Loucy (cell line): Measurements from ENCODE around the gene MEF2B.

Experiments
- EZH2phosphoT487 ChIP-seq: fragments of 200-600 bp; IDR thresholded peaks from 2 replicates; pipeline ENCODE4 v1.6.1; 2018; ENCODE audit warnings: antibody characterized with exemption, mild to moderate bottlenecking, moderate library complexity, borderline replicate concordance
- TF ChIP-seq, protein P1 (sequence below): fragments of 200-600 bp; sonication (generic); conservative IDR thresholded peaks from 2 replicates; pipeline ENCODE4 v1.5.1; 2014; ENCODE audit warnings: mild to moderate bottlenecking, antibody characterized with exemption, low read length

- TF ChIP-seq, protein P1, sequence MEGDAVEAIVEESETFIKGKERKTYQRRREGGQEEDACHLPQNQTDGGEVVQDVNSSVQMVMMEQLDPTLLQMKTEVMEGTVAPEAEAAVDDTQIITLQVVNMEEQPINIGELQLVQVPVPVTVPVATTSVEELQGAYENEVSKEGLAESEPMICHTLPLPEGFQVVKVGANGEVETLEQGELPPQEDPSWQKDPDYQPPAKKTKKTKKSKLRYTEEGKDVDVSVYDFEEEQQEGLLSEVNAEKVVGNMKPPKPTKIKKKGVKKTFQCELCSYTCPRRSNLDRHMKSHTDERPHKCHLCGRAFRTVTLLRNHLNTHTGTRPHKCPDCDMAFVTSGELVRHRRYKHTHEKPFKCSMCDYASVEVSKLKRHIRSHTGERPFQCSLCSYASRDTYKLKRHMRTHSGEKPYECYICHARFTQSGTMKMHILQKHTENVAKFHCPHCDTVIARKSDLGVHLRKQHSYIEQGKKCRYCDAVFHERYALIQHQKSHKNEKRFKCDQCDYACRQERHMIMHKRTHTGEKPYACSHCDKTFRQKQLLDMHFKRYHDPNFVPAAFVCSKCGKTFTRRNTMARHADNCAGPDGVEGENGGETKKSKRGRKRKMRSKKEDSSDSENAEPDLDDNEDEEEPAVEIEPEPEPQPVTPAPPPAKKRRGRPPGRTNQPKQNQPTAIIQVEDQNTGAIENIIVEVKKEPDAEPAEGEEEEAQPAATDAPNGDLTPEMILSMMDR = no peak
- TF ChIP-seq EZH2phosphoT487 = no peak
Measured at GRCh38 chr19:19106056-19106551, 64.0 kb downstream of the MEF2B start.
